CD4-positive, alpha-beta T cell treated with Interleukin-15 for 4 hours (primary cell): Measurements from ENCODE around the gene MYO3B.
"Not testable (repeated sequence)": the region's sequence is repeated elsewhere in the genome, so short reads cannot be mapped to it uniquely, and the experiment has no call there.

ENCODE experiments used
- DNase-seq: peaks from one replicate; pipeline ENCODE4 v3.0.0-alpha.2; 2020; ENCODE audit warnings: low spot score

Gene MYO3B

DNA sequence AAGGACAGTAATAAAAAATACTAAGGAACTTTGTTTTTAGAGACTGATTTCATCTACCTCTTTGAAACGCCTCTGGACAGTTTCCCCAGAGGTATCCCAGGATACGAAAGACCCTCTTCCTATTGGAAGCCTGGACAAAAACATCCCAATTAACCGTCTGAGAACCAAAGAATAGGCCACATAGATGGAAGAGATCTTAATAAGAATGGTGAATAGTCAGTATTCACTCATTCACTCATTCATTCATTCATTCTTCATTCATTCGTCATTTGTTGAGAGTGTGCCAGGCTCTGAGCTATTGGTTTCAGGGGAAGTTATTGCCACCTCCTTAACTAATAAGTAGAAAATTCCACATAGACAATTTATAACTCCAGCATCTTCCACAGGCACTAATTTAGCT, 464.0 kb downstream of the MYO3B start:
- no peak for DNase-seq

DNA sequence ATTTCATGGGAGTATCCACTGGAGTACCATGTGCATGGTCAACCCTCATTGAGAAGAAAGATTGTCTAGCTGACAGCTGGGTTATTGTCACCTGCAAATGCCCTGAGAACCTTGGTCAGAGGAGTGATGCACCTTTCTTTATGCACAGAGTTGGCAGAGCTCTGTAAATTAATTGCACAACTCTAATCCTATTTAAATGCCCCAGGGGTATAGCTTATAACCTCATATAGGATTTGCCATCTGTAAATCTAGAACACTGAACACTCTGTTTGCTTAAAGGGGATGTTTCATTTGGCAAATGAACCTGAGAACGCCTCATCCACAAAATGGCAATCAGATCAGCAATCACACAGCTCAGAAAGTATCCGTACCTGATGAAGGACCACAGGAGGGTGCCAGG, 465.4 kb downstream of the MYO3B start:
- DNase-seq, result no peak

DNA sequence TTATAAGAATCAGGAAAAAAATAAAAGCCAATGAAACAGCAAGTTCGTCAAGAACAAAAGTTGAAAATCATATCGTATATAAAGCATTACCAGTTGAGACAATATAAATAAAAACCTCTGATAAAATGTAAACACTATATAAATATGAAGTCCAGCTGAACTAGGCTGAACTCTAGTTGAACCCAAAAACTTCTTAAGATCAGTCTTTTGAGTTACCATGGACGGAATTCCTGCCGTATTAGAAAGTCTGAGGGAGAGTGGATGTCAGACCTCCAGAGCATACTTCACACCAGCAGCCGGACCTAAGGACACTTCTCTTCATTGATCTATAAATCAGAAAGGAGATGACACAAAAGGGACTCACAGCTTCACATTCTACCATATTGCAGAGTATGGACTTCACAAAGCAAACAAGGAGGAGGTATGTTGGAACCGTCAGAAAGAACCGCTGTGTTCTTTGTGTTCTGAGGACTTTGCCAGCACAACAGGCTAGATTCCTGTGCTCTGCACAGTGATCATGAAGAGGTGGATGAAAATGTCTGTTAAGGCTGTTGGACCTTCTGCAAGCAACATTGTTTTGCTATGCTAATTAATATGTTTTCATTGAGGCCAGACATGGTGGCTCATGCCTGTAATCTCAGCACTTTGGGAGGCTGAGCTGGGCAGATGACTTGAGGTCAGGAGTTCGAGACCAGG, 469.9 kb downstream of the MYO3B start:
- DNase-seq, result no peak

DNA sequence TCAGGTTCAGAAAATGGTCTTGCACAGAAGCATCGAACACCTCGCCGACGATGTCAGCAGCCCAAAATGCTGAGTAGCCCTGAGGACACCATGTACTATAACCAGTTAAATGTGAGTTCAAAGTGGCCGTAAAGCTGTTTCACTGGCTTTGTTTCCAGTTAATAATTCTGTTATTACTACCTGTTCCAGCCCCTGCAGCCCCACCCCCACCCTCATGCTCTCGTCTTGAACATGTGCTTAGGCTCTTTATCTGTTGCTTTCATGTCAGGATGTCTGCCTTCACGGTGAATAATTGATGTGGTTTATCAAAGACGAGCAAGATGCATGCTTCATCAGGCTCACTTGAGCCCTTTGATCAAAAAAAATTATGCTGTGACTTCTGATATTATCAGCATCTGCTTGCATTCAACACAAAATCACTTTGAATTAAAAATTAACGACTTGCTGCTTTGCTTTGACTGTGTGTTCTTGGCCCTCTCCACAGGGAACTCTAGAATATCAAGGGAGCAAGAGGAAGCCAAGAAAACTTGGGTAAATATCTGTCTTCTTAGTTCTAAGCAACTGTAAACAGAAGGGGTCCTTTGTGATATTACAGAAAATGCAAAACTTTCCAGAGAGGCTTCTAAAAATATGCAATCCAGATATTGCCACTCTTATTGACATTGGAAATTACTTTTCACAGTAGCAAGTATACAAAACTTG, 473.8 kb downstream of the MYO3B start:
- DNase-seq, result peak; percentile 56

DNA sequence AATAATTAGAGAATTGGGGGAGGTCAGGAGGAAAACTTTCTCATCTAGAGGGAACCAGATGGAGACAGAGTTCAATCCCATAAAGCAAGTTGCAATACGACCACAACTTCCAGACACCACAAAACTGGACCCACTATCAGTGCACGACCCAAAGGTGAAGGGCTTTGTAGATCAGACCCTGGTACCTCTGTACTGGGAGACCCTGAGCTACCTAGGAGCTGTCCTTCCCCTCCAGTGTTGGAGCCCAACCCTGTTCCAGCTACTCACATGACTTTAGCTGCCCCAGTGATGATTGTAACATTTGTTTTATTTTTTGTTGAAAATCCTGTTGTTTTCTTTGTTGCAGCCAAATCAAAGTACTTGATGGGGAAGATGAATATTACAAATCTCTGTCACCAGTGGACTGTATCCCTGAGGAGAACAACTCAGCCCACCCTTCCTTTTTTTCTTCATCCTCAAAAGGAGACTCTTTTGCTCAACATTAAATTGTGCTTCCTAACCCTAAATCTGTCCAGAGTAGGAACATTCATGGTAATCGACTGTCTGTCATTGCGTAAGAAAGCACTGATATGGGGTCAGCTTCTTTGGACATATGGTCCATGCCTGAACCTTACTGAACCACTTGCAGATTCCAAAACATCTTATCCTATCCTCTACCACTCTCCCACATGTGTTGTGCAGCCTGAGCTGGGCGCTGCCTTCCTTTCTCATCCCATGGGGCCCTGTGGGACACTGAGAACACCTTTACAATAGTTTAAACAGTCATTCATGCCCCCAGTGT, 474.9 kb downstream of the MYO3B start:
- no peak for DNase-seq

DNA sequence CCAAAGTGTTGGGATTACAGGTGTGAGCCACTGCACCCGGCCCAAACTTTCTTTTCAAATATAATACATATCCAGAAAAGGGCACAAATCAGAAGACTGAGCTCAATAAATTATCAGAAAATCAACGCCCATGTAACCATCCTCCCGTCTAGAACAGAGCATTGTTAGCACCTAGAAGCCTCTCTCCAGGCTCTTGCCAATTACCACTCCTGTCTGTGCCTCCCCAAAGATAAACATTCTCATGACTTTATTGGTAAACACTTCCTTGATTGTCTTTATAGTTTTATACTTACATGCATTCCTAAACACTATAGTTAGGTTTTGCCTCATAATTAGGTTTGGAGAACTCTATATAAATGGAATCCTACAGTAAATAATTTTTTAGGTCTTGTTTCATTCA, 478.7 kb downstream of the MYO3B start:
- no peak for DNase-seq

DNA sequence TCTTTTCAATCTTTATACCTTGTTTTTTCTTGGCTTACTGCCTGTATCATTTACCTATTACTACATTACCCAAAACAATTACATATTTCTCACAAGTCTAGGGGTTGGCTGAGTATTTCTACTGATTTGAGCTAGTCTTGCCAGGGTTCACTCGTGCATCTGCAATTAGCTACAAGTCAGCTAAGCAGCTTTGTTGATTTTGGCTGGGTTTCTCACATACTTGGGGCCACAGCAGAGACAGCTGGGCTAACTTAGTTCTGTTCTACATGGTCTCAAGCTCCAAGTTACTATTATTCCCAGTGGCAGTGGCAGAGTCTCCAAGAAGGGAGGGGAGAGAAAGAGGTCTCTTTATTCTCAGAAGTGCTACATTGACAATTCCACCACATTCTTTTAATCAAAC, 482.5 kb downstream of the MYO3B start:
- no peak for DNase-seq

DNA sequence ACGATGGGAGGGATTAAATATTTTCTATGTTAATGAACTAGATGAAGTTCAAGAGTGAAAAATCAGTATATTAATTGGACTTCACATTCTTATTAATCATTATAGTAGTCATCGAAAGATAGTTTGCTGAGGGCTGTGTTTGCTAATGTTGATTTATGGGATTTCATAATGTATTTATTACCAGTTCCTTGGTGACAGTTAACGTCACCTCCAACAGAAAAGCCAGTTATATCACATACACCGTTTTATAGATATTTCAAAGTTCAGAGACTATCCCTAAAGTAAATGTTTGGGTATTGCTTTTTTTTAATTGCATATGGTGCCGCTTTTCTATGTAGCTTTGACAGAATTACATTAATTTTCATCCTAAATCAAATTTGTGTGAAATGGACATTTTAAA, 487.8 kb downstream of the MYO3B start:
- no peak for DNase-seq

DNA sequence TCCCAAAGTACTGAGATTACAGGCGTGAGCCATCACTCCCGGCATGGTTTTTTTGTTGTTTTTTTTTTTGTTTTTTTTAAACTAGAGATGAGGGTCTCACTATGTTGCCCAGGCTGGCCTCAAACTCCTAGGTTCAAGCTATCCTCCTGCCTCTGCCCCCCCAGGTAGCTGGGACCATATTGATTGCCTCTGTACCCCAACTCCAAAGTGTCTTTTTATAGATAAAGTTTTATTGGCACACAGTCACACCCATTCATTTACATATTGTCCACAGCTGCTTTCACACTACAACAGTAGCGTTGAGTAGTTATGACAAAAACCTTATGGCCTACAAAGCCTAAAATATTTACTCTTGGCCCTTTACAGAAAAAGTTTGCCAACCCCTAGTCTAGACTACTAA, 492.0 kb downstream of the MYO3B start:
- no peak for DNase-seq

DNA sequence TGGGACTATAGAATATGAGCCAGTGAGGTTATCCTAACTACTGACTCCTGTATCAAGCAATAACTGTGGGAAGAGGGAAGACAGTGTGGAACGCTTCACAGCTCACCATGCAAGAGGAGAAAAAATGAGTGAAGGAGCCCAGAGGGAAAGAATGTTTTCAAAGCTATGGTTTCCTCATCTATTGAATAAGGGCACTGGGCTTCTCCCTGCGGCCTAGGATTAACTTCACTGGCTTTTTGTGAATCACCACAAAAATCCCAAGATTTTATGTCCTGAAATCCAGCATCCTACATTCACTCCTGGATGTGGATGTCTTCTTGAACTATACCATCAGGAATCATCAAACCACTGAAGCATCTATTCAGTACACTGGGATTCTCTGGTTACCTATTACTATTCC, 492.7 kb downstream of the MYO3B start:
- DNase-seq, result no peak

DNA sequence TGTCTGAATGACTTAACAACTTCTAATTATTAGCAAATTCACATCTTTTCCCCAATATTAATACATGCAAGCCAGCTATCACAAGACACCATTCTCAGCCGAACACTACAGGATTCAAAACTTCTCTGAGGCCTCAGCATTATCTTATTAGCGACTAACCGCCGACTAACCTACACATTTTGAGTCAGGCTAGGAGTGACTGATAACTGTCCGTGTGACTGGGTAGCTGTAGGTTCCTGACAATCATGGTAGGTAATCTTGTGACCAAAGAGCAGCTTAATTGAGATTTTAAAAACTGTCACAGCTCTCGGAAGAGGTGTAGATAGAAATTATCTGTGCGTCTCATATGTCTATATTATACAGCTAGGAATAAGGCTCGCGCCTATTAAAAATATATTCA, 493.1 kb downstream of the MYO3B start:
- DNase-seq, result no peak

DNA sequence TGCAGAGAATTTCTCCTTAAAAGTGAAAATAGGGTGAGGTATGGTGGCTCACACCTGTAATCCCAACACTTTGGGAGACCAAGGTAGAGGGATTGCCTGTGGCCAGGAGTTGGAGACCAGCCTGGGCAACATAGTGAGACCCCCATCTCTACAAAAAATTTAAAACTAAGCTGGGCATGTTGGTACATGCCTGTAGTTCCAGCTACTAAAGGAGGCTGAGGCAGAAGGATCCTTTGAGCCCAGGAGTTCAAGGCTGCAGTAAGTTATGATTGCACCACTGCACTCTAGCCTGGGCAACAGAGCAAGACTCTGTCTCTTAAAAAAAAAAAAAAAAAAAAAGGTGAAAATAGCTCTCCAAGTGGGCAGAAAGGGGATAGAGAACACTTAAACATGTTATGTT, 496.3 kb downstream of the MYO3B start:
- not testable (repeated sequence) for DNase-seq

DNA sequence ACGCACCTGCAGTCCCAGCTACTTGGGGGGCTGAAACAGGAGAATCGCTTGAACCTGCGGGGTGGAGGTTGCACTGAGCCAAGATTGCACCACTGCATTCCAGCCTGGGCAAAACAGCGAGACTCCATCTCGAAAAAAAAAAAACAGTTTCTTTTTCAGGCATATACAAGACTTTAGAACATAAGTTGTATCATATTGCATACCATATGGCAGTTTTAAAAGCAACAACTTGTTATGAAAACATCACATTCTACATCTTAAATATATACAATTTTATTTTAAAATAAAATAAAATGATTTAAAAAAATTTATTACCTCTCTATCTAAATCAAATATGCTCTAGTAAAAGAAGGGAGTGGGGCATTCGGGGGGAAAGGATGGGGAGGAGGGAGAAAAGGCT, 497.8 kb downstream of the MYO3B start:
- DNase-seq, result no peak

DNA sequence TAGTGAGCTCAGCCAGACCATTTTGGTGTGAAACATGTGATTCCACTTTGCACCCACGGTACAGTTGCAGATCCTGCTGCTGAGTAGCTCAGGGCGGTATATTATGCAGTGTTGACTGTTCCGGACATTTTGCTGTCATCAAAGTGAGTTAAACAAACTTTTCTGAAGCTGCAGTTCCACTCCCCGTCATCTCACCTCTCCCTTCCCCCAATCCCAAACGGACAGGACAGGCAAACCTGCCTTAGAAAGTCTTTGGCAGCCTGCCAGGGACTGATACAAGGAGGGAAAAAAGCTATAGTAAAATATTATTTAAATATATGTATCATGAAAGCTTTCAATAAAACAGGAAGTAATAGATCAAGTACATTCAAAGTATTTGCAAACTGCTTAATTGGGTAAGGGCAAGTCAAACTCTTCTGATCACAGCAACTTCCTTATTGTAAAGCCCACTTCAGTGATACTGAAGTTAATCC, 501.7 kb downstream of the MYO3B start:
- DNase-seq, result no peak

DNA sequence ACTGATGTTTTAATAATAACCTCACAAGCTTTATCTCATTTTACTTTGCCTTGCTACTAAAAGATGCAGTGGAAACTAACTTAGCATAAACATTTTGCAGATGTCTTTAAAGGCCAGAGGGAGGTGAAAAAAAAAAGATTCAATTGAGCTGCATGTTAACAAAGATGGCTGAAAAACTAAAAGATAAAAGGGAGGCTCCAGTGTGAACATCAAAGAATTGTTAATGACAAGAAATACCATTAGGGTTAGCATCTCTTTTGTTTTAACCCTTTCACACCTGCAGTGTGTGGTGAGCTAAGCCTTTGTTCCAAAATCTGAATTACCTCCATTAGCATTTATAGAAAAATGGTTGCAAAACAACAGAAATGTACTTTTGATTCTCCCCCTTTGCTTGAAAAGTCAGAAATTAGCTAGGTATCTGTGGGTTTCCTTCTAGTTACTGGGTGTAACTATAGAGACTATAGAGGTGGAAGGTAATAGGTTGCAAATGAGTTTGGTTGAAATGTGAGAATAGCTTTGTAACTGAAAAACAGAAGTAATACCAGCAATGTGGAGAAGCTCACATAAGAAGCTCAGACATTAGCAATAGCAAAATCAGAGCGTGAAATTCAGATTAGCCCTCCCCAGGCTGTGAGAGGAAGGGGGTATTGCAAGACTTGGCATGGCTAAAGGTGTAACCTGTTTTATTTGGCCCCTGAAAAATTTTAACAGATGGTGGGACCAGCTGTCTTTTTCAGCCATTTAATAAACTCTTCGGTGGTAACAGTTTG, 502.4 kb downstream of the MYO3B start:
- no peak for DNase-seq

DNA sequence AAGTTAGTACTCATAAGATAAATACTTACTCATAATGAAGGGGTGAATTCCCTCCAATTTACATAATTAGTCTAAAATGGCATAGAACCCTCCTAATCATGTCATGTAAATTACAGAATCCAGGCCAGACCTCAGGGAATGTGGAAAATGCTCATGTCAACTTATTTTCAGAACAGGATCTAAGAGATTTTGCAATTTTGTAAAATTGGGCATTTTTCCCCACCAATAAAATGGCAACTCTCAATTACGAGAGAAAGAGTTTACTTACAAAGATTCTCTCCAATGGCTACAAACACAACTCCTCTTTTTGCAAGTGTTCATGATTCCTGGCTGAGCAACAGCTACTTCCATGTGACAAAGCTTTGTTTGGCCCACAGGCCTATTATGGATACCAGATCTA, 503.4 kb downstream of the MYO3B start:
- no peak for DNase-seq

DNA sequence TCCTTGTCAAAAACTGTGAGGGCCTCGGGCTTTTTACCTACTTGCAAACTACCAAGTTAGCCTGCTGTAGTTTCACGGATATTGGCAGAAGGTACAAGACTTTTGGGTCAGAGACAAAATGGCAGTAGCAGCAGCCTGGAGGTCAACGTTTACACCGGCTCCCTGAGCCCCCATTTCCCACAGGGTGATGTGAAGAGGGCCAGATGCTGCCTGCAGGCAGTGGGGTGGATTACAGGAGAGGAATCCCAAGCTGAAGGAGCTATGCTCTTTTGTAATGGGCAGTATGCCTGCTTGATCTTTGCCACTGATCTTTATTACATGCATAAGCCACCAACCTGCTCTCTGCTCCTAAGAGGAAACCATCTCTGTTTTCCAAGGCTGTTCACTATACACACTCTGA, 507.6 kb downstream of the MYO3B start:
- no peak for DNase-seq

DNA sequence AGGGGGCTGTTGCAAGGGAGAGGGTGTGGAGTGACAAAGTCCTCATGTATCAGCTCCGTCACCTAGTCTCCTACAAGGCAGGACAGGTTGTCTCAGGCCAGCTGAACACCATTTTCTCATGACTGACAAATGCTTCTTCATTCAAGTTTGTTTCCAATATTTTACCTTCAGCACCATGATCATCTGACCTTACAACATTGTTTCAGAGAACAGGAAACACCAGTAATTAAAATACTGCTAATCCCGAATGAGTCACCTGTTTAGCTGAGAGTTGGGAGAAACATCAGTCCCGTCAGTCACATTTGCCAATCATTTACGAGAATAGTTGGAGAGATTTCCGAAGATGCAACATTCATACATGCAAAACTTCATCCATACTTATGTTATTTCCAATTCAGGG, 511.5 kb downstream of the MYO3B start:
- DNase-seq, result no peak

DNA sequence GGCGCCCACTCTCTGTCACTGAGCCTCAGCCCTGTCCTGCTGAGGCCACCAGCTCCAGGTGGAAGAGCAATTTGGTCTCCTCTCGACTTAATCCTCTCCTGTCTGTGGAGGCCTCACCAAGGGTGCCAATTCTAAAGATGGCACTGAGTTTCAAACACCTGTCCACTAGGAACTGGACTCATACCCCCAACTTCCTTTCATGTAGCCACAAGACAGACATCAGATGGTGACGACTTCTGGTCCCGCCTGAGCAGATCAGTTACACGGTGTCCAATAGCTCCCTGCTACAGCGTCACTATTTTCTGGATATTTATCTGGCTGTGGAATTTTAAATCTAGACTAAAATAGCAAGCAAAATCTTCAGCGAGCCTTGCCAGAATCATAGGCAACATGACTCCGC, 512.7 kb downstream of the MYO3B start:
- no peak for DNase-seq

DNA sequence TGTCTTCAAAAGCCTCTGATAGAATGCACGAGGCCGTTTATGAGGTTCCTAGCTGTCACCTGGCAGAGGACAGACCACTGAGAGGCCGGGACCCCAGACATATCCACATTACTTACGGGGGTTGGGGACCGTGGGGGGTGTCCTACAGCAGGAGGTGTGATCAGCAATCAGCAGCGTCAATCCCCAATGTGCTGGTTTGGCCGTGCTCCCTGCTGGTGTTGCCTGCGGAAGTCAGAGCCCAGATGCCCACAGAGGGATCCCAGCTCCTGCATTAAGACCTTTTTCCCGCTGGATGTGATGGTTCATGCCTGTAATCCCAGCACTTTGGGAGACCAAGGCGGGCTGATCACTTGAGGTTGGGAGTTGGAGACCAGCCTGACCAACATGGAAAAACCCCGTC, 516.4 kb downstream of the MYO3B start:
- DNase-seq, result no peak

DNA sequence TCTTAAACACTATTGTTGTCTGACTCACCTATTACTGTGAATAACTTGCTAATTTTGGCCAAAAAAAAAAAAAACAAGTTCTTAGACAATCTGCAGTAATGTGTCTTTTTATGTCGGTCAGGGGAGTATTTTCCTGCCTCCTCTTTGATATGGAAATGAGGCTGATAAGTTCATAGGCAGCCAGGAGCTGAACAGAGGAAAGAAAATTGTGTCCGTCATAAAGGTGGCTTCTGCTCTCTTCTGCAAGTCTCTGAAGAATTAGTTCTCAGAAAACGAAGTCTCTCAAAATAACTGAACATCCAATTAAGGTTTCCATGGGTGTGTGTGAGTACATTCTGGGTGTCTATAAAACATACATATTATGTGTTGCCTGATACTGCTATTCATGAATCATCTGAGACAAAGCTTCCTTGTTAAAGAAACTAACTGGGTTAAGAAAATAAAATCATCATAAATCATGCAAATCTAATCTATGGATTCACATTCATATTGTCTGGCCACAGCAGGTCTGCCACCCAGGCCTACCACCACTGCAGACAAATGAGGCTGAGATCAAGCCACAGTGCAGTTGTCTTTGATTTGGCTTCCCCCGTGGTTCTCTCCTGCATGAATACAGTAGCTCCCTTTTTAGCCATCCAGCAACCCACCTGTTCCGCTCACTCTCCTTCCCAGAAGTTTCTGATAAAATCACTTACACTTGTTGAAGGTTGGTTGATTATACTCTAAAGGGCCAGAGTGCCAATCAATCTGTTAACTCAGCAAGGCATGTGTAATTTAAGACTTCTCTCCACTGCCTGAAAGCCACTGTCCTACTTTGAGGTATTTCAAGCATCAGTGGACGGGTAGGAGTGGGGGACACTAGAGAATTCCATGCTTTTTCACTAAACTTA, 517.8 kb downstream of the MYO3B start:
- no peak for DNase-seq
